GM23338 (cell line): ENCODE results near the gene FAM20C. TPM values are rescaled to one million over a fixed set of nuclear protein-coding genes. Genes with fewer than 3 reads are reported as not detected.

Source experiments
- ATAC-seq: fragments of 200-7000 bp; cut with Tn5 transposase; 3 replicates; pipeline ENCODE4 v1.9.1; 2020
- DNase-seq: peaks from one replicate; pipeline ENCODE4 v3.0.0-alpha.2; 2015; ENCODE audit warnings: low spot score
- H2AFZ ChIP-seq: fragments of 200-600 bp; sonication (generic); 2 replicates; pipeline ENCODE4 v1.8.0; 2016; ENCODE audit warnings: antibody characterized with exemption, mild to moderate bottlenecking, moderate library complexity
- H3F3A ChIP-seq: fragments of 200-600 bp; sonication (generic); replicated peaks from 2 replicates; pipeline ENCODE4 v1.8.0; 2017; ENCODE audit warnings: antibody characterized with exemption, mixed run types, low read depth
- H3K27ac ChIP-seq: fragments of 200-600 bp; sonication (generic); 2 replicates; pipeline ENCODE4 v1.6.1; 2016; ENCODE audit warnings: low read depth
- H3K27me3 ChIP-seq: fragments of 200-600 bp; sonication (generic); 2 replicates; pipeline ENCODE4 v1.8.0; 2016; ENCODE audit warnings: mild to moderate bottlenecking, mixed run types, moderate library complexity; ENCODE audit not compliant: insufficient read depth
- H3K36me3 ChIP-seq: fragments of 200-600 bp; sonication (generic); 2 replicates; pipeline ENCODE4 v1.8.0; 2016; ENCODE audit warnings: mild to moderate bottlenecking; ENCODE audit not compliant: insufficient read depth
- H3K4me1 ChIP-seq: fragments of 200-600 bp; sonication (generic); 2 replicates; pipeline ENCODE4 v1.8.0; 2016; ENCODE audit warnings: mild to moderate bottlenecking, moderate library complexity; ENCODE audit not compliant: insufficient read depth
- H3K4me2 ChIP-seq: fragments of 200-600 bp; sonication (generic); 2 replicates; pipeline ENCODE4 v1.7.1; 2017; ENCODE audit warnings: mixed run types
- H3K4me3 ChIP-seq: fragments of 200-600 bp; sonication (generic); 2 replicates; pipeline ENCODE4 v1.6.1; 2016; ENCODE audit warnings: mixed run types
- H3K79me2 ChIP-seq: fragments of 200-600 bp; sonication (generic); replicated peaks from 2 replicates; pipeline ENCODE4 v1.8.0; 2017; ENCODE audit warnings: mild to moderate bottlenecking; ENCODE audit not compliant: insufficient read depth
- H3K9me2 ChIP-seq: fragments of 200-600 bp; sonication (generic); 2 replicates; pipeline ENCODE4 v1.8.0; 2017; ENCODE audit not compliant: insufficient read depth
- H4K20me1 ChIP-seq: fragments of 200-600 bp; sonication (generic); replicated peaks from 2 replicates; pipeline ENCODE4 v1.8.0; 2017; ENCODE audit warnings: mild to moderate bottlenecking; ENCODE audit not compliant: insufficient read depth
- H3K27ac Mint-ChIP-seq: 2 replicates; pipeline ENCODE4 v1.8.0; 2020; ENCODE audit warnings: inconsistent platforms, mild to moderate bottlenecking, moderate library complexity, mixed read lengths
- H3K27me3 Mint-ChIP-seq: 3 replicates; pipeline ENCODE4 v1.8.0; 2022; ENCODE audit warnings: low read depth, mild to moderate bottlenecking, moderate library complexity, mixed read lengths, inconsistent platforms; ENCODE audit not compliant: insufficient read depth, poor library complexity
- H3K36me3 Mint-ChIP-seq: 3 replicates; pipeline ENCODE4 v1.8.0; 2021; ENCODE audit warnings: low read depth, mild to moderate bottlenecking, inconsistent platforms, moderate library complexity, mixed read lengths
- H3K4me1 Mint-ChIP-seq: 3 replicates; pipeline ENCODE4 v1.8.0; 2020; ENCODE audit warnings: mild to moderate bottlenecking, inconsistent platforms, mixed read lengths
- H3K4me3 Mint-ChIP-seq: 3 replicates; pipeline ENCODE4 v1.8.0; 2021; ENCODE audit warnings: moderate library complexity, mild to moderate bottlenecking, inconsistent platforms, mixed read lengths
- H3K9me3 Mint-ChIP-seq: 3 replicates; pipeline ENCODE4 v1.8.0; 2020; ENCODE audit warnings: moderate library complexity, mild to moderate bottlenecking, inconsistent platforms, mixed read lengths
- CREB1 ChIP-seq: fragments of 250-450 bp; sonication (Bioruptor Pico); IDR thresholded peaks from 2 replicates; pipeline ENCODE4 v1.5.0; 2020; ENCODE audit warnings: low read depth, mild to moderate bottlenecking, moderate library complexity
- CTCF ChIP-seq, 2 experiments: fragments of 200-600 bp in 1 of 2; sonication (generic) in 1 of 2; conservative IDR thresholded peaks; 2 replicates each; pipeline versions ENCODE4 v1.5.1 to v1.6.1; 2016 to 2017; ENCODE audit warnings: antibody characterized with exemption in 2 of 2, low read depth in 2 of 2, mild to moderate bottlenecking in 2 of 2, moderate library complexity in 1 of 2
- ETS1 ChIP-seq: IDR thresholded peaks from 2 replicates; pipeline ENCODE4 v1.6.1; 2016; ENCODE audit warnings: antibody characterized with exemption
- EZH2 ChIP-seq: fragments of 200-600 bp; sonication (generic); IDR thresholded peaks from one replicate; pipeline ENCODE4 v1.8.0; 2017; ENCODE audit warnings: antibody characterized with exemption, mild to moderate bottlenecking, low read depth; ENCODE audit not compliant: unreplicated experiment
- EZH2phosphoT487 ChIP-seq: fragments of 200-600 bp; sonication (generic); IDR thresholded peaks from one replicate; pipeline ENCODE4 v1.8.1; 2018; ENCODE audit warnings: antibody characterized with exemption; ENCODE audit not compliant: unreplicated experiment
- JUNB ChIP-seq: IDR thresholded peaks from one replicate; pipeline ENCODE4 v1.6.1; 2016; ENCODE audit warnings: antibody characterized with exemption; ENCODE audit not compliant: unreplicated experiment
- POLR2AphosphoS5 ChIP-seq: IDR thresholded peaks from 2 replicates; pipeline ENCODE4 v1.6.1; 2016; ENCODE audit warnings: antibody characterized with exemption, low read depth
- REST ChIP-seq: IDR thresholded peaks from one replicate; pipeline ENCODE4 v1.6.1; 2018; ENCODE audit warnings: antibody characterized with exemption; ENCODE audit not compliant: unreplicated experiment
- STAT1 ChIP-seq: IDR thresholded peaks from one replicate; pipeline ENCODE4 v1.6.1; 2016; ENCODE audit warnings: antibody characterized with exemption; ENCODE audit not compliant: unreplicated experiment
- ZNF114 ChIP-seq: fragments of 250-450 bp; sonication (Bioruptor Pico); IDR thresholded peaks from 2 replicates; pipeline ENCODE4 v1.5.0; 2020; ENCODE audit warnings: mild to moderate bottlenecking, moderate library complexity
- polyA plus RNA-seq: library from polyadenylated mRNA; unstranded; fragments of >200 nt; fragmentation: Nextera tagmentation; extraction: Ambion mirVana; gene quantifications from 2 replicates; pipeline ENCODE4 v1.2.1, GENCODE V29; 2016
- total RNA-seq: library from RNA; depleted of rRNA; stranded (reverse); fragments of >200 nt; shearing (Covaris generic); gene quantifications from 2 replicates; pipeline ENCODE4 v1.2.3, GENCODE V29; 2014

FAM20C gene
- total and polyA plus RNA-seq, 2 experiments from 2014 or later: 7.6 to 24.8 TPM

GRCh38 chr7:304574-305409, 112.4 kb downstream of the FAM20C start:
- H3K27ac Mint-ChIP-seq: no peak overlapping the region

More at GRCh38 chr7:304574-305409, 112.4 kb downstream of the FAM20C start:
- 0 out of 2 replicates have a peak, but pooled peaks cover 6% of the 10 kb centered on the region for H3F3A ChIP-seq
- H4K20me1 ChIP-seq: no peaks in the 10 kb centered on the region
- no peaks in the 10 kb centered on the region for H3K79me2 ChIP-seq
- H3K27ac ChIP-seq: no peak overlapping the region
- H3K4me3 Mint-ChIP-seq: no peak overlapping the region
- peaks cover 3% of the 10 kb centered on the region for H3K27me3 Mint-ChIP-seq
- H3K4me2 ChIP-seq: no peak overlapping the region
- TF ChIP-seq STAT1 (no peak), JUNB (no peak), REST (no peak), ZNF114 (CRISPR knock-in tag) (no peak), CTCF (conservative IDR thresholded peaks at IDR 0.05; ENCODE audit: low read depth in 2 of 2) (no peak), EZH2phosphoT487 (no peak), POLR2AphosphoS5 (no peak), CREB1 (CRISPR knock-in tag) (no peak), EZH2 (no peak), ETS1 (no peak)
- no peaks in the 10 kb centered on the region for H3K27me3 ChIP-seq
- no peak for DNase-seq
- H3K4me1 ChIP-seq: no peaks in the 10 kb centered on the region
- no peaks in the 10 kb centered on the region for H3K4me1 Mint-ChIP-seq
- no peak for ATAC-seq
- no peaks in the 10 kb centered on the region for H3K36me3 ChIP-seq
- H3K4me3 ChIP-seq: no peak overlapping the region
- H3K9me2 ChIP-seq: no peaks in the 10 kb centered on the region
- H3K36me3 Mint-ChIP-seq: peaks cover 27% of the 10 kb centered on the region
- H3K9me3 Mint-ChIP-seq: peaks cover 65% of the 10 kb centered on the region
- H2AFZ ChIP-seq: no peak overlapping the region
